Ascending aorta (tissue), 2 donors: Measurements from ENCODE around the gene ARHGEF25. TPM values are rescaled to one million over a fixed set of nuclear protein-coding genes. Genes with fewer than 3 reads are reported as not detected.

Source experiments
- DNase-seq, 2 donors: peaks; one replicate each; pipeline ENCODE4 v3.0.0-alpha.2; 2019; ENCODE audit warnings: low spot score in 2 of 2
- H3K27ac ChIP-seq, 2 donors: fragments of 200-600 bp; sonication (generic); one replicate each; pipeline ENCODE4 v1.5.1; 2016 to 2017; ENCODE audit warnings: mild to moderate bottlenecking in 1 of 2
- H3K27me3 ChIP-seq: fragments of 200-600 bp; sonication (generic); one replicate; pipeline ENCODE4 v1.5.1; 2017
- H3K36me3 ChIP-seq, 2 donors: fragments of 200-600 bp; sonication (generic); one replicate each; pipeline ENCODE4 v1.5.1; 2016
- H3K4me1 ChIP-seq, 2 donors: fragments of 200-600 bp; sonication (generic); one replicate each; pipeline ENCODE4 v1.5.1; 2016 to 2017; ENCODE audit warnings: mild to moderate bottlenecking in 1 of 2
- H3K4me3 ChIP-seq, 2 donors: fragments of 200-600 bp; sonication (generic); one replicate each; pipeline ENCODE4 v1.5.1; 2016 to 2017; ENCODE audit warnings: mild to moderate bottlenecking in 1 of 2
- H3K9me3 ChIP-seq, 2 donors: fragments of 200-600 bp; sonication (generic); one replicate each; pipeline ENCODE4 v1.5.1; 2016
- intact Hi-C: fragments of 100-400 bp; cut with DNase I; formaldehyde crosslinking; loops from one replicate; pipeline ENCODE4 v1.15.1; 2023
- total RNA-seq: library from RNA; depleted of rRNA; stranded (reverse); fragments of >200 nt; gene quantifications from one replicate; pipeline ENCODE4 v1.1.0, GENCODE V29; 2016
- TF ChIP-seq, protein P1 (sequence below), 3 experiments: fragments of 200-600 bp in 2 of 3; fragments of 450-650 bp in 1 of 3; sonication (generic) in 2 of 3; IDR thresholded peaks; one replicate each; pipeline ENCODE4 v1.5.1; 2016 to 2019; ENCODE audit warnings: antibody characterized with exemption in 3 of 3, mild to moderate bottlenecking in 1 of 3, moderate library complexity in 1 of 3

ARHGEF25 gene
- total RNA-seq, 1 donor from 2014 or later: 47.8 TPM

GRCh38 chr12:57579011-57579410 is 32.2 kb upstream of the ARHGEF25 start:
- Histone ChIP-seq H3K9me3 (no peaks in the 10 kb centered on the region), H3K4me3 (no peak overlapping the region), H3K27me3 (no peaks in the 10 kb centered on the region), H3K27ac (no peak overlapping the region), H3K4me1 (no peaks in the 10 kb centered on the region), H3K36me3 (peaks cover 11 to 15% of the 10 kb centered on the region in 2 donors)
- TF ChIP-seq, protein P1, sequence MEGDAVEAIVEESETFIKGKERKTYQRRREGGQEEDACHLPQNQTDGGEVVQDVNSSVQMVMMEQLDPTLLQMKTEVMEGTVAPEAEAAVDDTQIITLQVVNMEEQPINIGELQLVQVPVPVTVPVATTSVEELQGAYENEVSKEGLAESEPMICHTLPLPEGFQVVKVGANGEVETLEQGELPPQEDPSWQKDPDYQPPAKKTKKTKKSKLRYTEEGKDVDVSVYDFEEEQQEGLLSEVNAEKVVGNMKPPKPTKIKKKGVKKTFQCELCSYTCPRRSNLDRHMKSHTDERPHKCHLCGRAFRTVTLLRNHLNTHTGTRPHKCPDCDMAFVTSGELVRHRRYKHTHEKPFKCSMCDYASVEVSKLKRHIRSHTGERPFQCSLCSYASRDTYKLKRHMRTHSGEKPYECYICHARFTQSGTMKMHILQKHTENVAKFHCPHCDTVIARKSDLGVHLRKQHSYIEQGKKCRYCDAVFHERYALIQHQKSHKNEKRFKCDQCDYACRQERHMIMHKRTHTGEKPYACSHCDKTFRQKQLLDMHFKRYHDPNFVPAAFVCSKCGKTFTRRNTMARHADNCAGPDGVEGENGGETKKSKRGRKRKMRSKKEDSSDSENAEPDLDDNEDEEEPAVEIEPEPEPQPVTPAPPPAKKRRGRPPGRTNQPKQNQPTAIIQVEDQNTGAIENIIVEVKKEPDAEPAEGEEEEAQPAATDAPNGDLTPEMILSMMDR (IDR thresholded peaks at IDR 0.05): no peak
- no peak for DNase-seq
- intact Hi-C loops: no loop called here

- TF ChIP-seq, protein P1 (IDR thresholded peaks at IDR 0.05): no peak
- no peaks in the 10 kb centered on the region for H3K4me1 ChIP-seq
Observed at GRCh38 chr12:57579677-57580465, 31.4 kb upstream of the ARHGEF25 start.

DNA sequence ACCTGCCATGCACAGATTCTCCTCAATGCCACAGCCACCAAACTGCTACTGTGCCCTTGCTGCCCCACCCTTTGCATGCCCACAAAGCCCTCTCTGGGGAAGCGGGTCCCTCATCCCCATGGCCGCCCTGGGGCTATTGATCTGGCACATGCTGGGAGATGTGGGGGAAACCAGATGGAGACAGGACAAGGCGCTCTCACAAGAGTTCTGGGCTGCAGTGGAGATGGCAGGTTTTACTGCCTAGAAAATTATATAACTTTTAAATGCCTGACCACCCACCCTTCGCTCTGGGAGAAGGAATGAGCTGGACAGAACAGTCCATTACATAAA is 30.8 kb upstream of the ARHGEF25 start:
- H3K36me3 ChIP-seq: peaks cover 11 to 12% of the 10 kb centered on the region in 2 donors
- H3K9me3 ChIP-seq: no peaks in the 10 kb centered on the region
- H3K27me3 ChIP-seq: no peaks in the 10 kb centered on the region
- TF ChIP-seq, protein P1 (IDR thresholded peaks at IDR 0.05): no peak
- H3K4me3 ChIP-seq: no peak overlapping the region
- no peaks in the 10 kb centered on the region for H3K4me1 ChIP-seq
- no peak for DNase-seq
- no peak overlapping the region for H3K27ac ChIP-seq
- intact Hi-C loops: no loop called here

More at GRCh38 chr12:57579677-57580465, 31.4 kb upstream of the ARHGEF25 start:
- H3K27ac ChIP-seq: no peak overlapping the region
- H3K27me3 ChIP-seq: no peaks in the 10 kb centered on the region
- DNase-seq: no peak
- H3K9me3 ChIP-seq: no peaks in the 10 kb centered on the region
- H3K4me3 ChIP-seq: no peak overlapping the region
- peaks cover 11 to 15% of the 10 kb centered on the region in 2 donors for H3K36me3 ChIP-seq
- intact Hi-C loops: no loop called here

GRCh38 chr12:57581802-57582201 is 29.4 kb upstream of the ARHGEF25 start:
- H3K9me3 ChIP-seq: no peaks in the 10 kb centered on the region
- no peaks in the 10 kb centered on the region for H3K4me1 ChIP-seq
- no peak overlapping the region for H3K27ac ChIP-seq
- no peak overlapping the region for H3K4me3 ChIP-seq
- peaks cover 3 to 5% of the 10 kb centered on the region in 2 donors for H3K36me3 ChIP-seq
- intact Hi-C loops: no loop called here
- H3K27me3 ChIP-seq: no peaks in the 10 kb centered on the region
- DNase-seq: no peak
- TF ChIP-seq, protein P1 (IDR thresholded peaks at IDR 0.05): no peak

GRCh38 chr12:57582440-57582839 is 28.8 kb upstream of the ARHGEF25 start:
- TF ChIP-seq, protein P1 (IDR thresholded peaks at IDR 0.05): no peak
- H3K9me3 ChIP-seq: no peaks in the 10 kb centered on the region
- H3K27ac ChIP-seq: no peak overlapping the region
- peaks cover 0 to 5% of the 10 kb centered on the region in 2 donors for H3K36me3 ChIP-seq
- no peaks in the 10 kb centered on the region for H3K27me3 ChIP-seq
- H3K4me1 ChIP-seq: no peaks in the 10 kb centered on the region
- no peak for DNase-seq
- intact Hi-C loops: no loop called here
- no peak overlapping the region for H3K4me3 ChIP-seq
